ENCODE data around the gene DRAP1.

The DRAP1 gene

GRCh38 chr11:65961267-65962140, 42.3 kb downstream of the DRAP1 start, which contains the start of gene SART1:
SART1 (plus strand) TSS chr11:65961734; CDS start chr11:65961781, 47 bp downstream.
- in situ Hi-C loops (cut with MboI; ENCODE audit: low sequenced_read_pairs, unreplicated experiment): no loop called here
- TF ChIP-seq CTCF (IDR thresholded peaks at IDR 0.05; ENCODE audit: borderline replicate concordance, control extremely low read depth, extremely low read depth, insufficient read depth, missing control alignments): no peak
- peak; percentile 100 for DNase-seq (ENCODE audit: low spot score)

GRCh38 chr11:65962141-65962564, 42.9 kb downstream of the DRAP1 start:
- DNase-seq (ENCODE audit: low spot score): no peak
- in situ Hi-C loops (cut with MboI; ENCODE audit: low sequenced_read_pairs, unreplicated experiment): no loop called here
- TF ChIP-seq CTCF (IDR thresholded peaks at IDR 0.05; ENCODE audit: borderline replicate concordance, control extremely low read depth, extremely low read depth, insufficient read depth, missing control alignments): no peak

GRCh38 chr11:65964906-65965305, 45.7 kb downstream of the DRAP1 start:
- TF ChIP-seq CTCF (IDR thresholded peaks at IDR 0.05; ENCODE audit: borderline replicate concordance, control extremely low read depth, extremely low read depth, insufficient read depth, missing control alignments): no peak
- DNase-seq (ENCODE audit: low spot score): no peak
- in situ Hi-C loops (cut with MboI; ENCODE audit: low sequenced_read_pairs, unreplicated experiment): no loop called here

- no peak for DNase-seq (ENCODE audit: low spot score)
- no peak for TF ChIP-seq CTCF (IDR thresholded peaks at IDR 0.05; ENCODE audit: borderline replicate concordance, control extremely low read depth, extremely low read depth, insufficient read depth, missing control alignments)
- in situ Hi-C loops (cut with MboI; ENCODE audit: low sequenced_read_pairs, unreplicated experiment): no loop called here
Observed at GRCh38 chr11:65965986-65966762, 46.9 kb downstream of the DRAP1 start.

GRCh38 chr11:65967329-65967934, 48.2 kb downstream of the DRAP1 start:
- DNase-seq (ENCODE audit: low spot score): no peak
- TF ChIP-seq CTCF (IDR thresholded peaks at IDR 0.05; ENCODE audit: borderline replicate concordance, control extremely low read depth, extremely low read depth, insufficient read depth, missing control alignments): no peak
- in situ Hi-C loops (cut with MboI; ENCODE audit: low sequenced_read_pairs, unreplicated experiment): no loop called here
